Liver (tissue), 3 donors: ENCODE data around the gene SAMD4A.

ENCODE experiments used
- ATF3 ChIP-seq: IDR thresholded peaks from 2 replicates; pipeline ENCODE4 v1.6.1; 2016; ENCODE audit warnings: antibody characterized with exemption
- CTCF ChIP-seq: fragments of 150-350 bp; IDR thresholded peaks from 2 replicates; pipeline ENCODE4 v1.5.1; 2017; ENCODE audit warnings: improper control_type of control experiment, low read depth, low read length; ENCODE audit not compliant: missing input control
- EGR1 ChIP-seq, 2 donors: IDR thresholded peaks; 2 replicates each; pipeline ENCODE4 v1.6.1; 2016 to 2018; ENCODE audit warnings: antibody characterized with exemption in 2 of 2, low read depth in 2 of 2
- FOXA2 ChIP-seq: IDR thresholded peaks from 2 replicates; pipeline ENCODE4 v1.6.1; 2016; ENCODE audit warnings: antibody characterized with exemption
- GABPA ChIP-seq, 2 donors: IDR thresholded peaks in 1 of 2; conservative IDR thresholded peaks in 1 of 2; 2 replicates each; pipeline ENCODE4 v1.6.1; 2016; ENCODE audit warnings: antibody characterized with exemption in 2 of 2, mild to moderate bottlenecking in 1 of 2, moderate library complexity in 1 of 2
- JUND ChIP-seq, 2 donors: IDR thresholded peaks; 2 replicates each; pipeline ENCODE4 v1.6.1; 2016; ENCODE audit warnings: antibody characterized with exemption in 2 of 2
- MAX ChIP-seq: IDR thresholded peaks from 2 replicates; pipeline ENCODE4 v1.6.1; 2016; ENCODE audit warnings: antibody characterized with exemption
- REST ChIP-seq: IDR thresholded peaks from 2 replicates; pipeline ENCODE4 v1.6.1; 2016; ENCODE audit warnings: antibody characterized with exemption, mild to moderate bottlenecking
- RXRA ChIP-seq, 2 donors: IDR thresholded peaks; 2 replicates each; pipeline ENCODE4 v1.6.1; 2017 to 2018; ENCODE audit warnings: antibody characterized with exemption in 2 of 2, mild to moderate bottlenecking in 1 of 2
- SP1 ChIP-seq: IDR thresholded peaks from 2 replicates; pipeline ENCODE4 v1.6.1; 2018; ENCODE audit warnings: antibody characterized with exemption, mild to moderate bottlenecking
- TAF1 ChIP-seq: conservative IDR thresholded peaks from 2 replicates; pipeline ENCODE4 v1.6.1; 2016; ENCODE audit warnings: antibody characterized with exemption, mild to moderate bottlenecking
- YY1 ChIP-seq: IDR thresholded peaks from 2 replicates; pipeline ENCODE4 v1.6.1; 2016; ENCODE audit warnings: antibody characterized with exemption, mild to moderate bottlenecking
- ZBTB33 ChIP-seq: IDR thresholded peaks from 2 replicates; pipeline ENCODE4 v1.6.1; 2016; ENCODE audit warnings: antibody characterized with exemption
- donor health status: healthy.
- donor health status: healthy.

- no peak for TF ChIP-seq CTCF
- no peak for TF ChIP-seq JUND (IDR thresholded peaks at IDR 0.05)
- no peak for TF ChIP-seq REST
- no peak for TF ChIP-seq YY1
- no peak for TF ChIP-seq ZBTB33
- TF ChIP-seq EGR1 (IDR thresholded peaks at IDR 0.05; ENCODE audit: low read depth in 2 of 2) = no peak
- TF ChIP-seq MAX = no peak
- no peak for TF ChIP-seq TAF1
- TF ChIP-seq RXRA (IDR thresholded peaks at IDR 0.05) = no peak
- TF ChIP-seq SP1 = no peak
- no peak for TF ChIP-seq GABPA (IDR thresholded peaks at IDR 0.05 in 1 of 2, conservative IDR thresholded peaks at IDR 0.05 in 1 of 2)
- TF ChIP-seq ATF3 = no peak
- TF ChIP-seq FOXA2 = no peak
Measured at GRCh38 chr14:54687750-54688119, 120.8 kb downstream of the SAMD4A start.
